HCT116 (cell line): ENCODE results near the gene CACNA2D3. TPM values are rescaled to one million over a fixed set of nuclear protein-coding genes. Genes with fewer than 3 reads are reported as not detected.

Experiments used
- ATAC-seq: fragments of 200-7000 bp; cut with Tn5 transposase; 2 replicates; pipeline ENCODE4 v1.9.1; 2020; ENCODE audit warnings: mild to moderate bottlenecking, moderate library complexity
- BruUV-seq: library from RNA; stranded (reverse); fragments of 400-500 nt; replicated peaks from 2 replicates; lab custom pipeline; 2021; lab: Mats Ljungman, UMichigan
- CTCF ChIA-PET: fragments of 300-600 bp; sonication (Branson Sonifier 250); formaldehyde crosslinking; loops from one replicate; lab custom pipeline; 2021; ENCODE audit warnings: antibody characterized with exemption; lab: Charles Lee
- POLR2A ChIA-PET: fragments of 300-600, 350-600 bp; sonication (Branson Sonifier 250); formaldehyde crosslinking; loops from one replicate; lab custom pipeline; 2021; ENCODE audit warnings: antibody characterized with exemption; lab: Charles Lee
- RAD21 ChIA-PET, 2 experiments: fragments of 300-600 bp; sonication (Branson Sonifier 250); formaldehyde crosslinking; loops; one replicate each; lab custom pipeline; 2023; ENCODE audit warnings: low total read pairs in 2 of 2; ENCODE audit not compliant: uncharacterized antibody in 2 of 2, unreplicated experiment in 2 of 2, low non-redundant PET in 1 of 2; lab: Charles Lee
- DNase-seq: peaks from one replicate; pipeline ENCODE4 v3.0.0-alpha.2; 2010; ENCODE audit warnings: low read depth, low spot score
- H2AFZ ChIP-seq: fragments of 200-600 bp; shearing (Covaris generic), sonication (generic); 2 replicates; pipeline ENCODE4 v1.6.1; 2017; ENCODE audit warnings: low read depth, mixed run types, mixed read lengths, antibody characterized with exemption, low read length; ENCODE audit not compliant: poor library complexity, severe bottlenecking
- H3K27ac ChIP-seq: 2 replicates; pipeline ENCODE4 v1.5.1; 2012; ENCODE audit warnings: low read depth, low read length
- H3K27me3 ChIP-seq: fragments of 200-600 bp; sonication (generic); 2 replicates; pipeline ENCODE4 v1.6.1; 2016; ENCODE audit warnings: mixed run types, low read length, mixed read lengths; ENCODE audit not compliant: insufficient read depth
- H3K36me3 ChIP-seq, 2 experiments: fragments of 200-500 bp in 1 of 2; fragments of 200-600 bp in 1 of 2; sonication (Bioruptor generic) in 1 of 2; sonication (generic) in 1 of 2; 2 replicates each; pipeline versions ENCODE4 v1.5.1 to v1.6.1; 2014 to 2016; ENCODE audit warnings: low read length in 2 of 2, inconsistent platforms in 1 of 2, mixed read lengths in 1 of 2, mixed run types in 1 of 2; ENCODE audit not compliant: insufficient read depth in 2 of 2, control insufficient read depth in 1 of 2
- H3K4me1 ChIP-seq, 2 experiments: fragments of 200-600 bp in 1 of 2; sonication (generic) in 1 of 2; 2 replicates each; pipeline versions ENCODE4 v1.5.1 to v1.6.1; 2012 to 2017; ENCODE audit warnings: low read length in 2 of 2, inconsistent platforms in 1 of 2, mild to moderate bottlenecking in 1 of 2, mixed read lengths in 1 of 2, mixed run types in 1 of 2, moderate library complexity in 1 of 2; ENCODE audit not compliant: insufficient read depth in 2 of 2, control insufficient read depth in 1 of 2
- H3K4me2 ChIP-seq: fragments of 200-600 bp; sonication (generic); 2 replicates; pipeline ENCODE4 v1.6.1; 2017; ENCODE audit warnings: mixed run types, low read length, mixed read lengths
- H3K4me3 ChIP-seq, 2 experiments: fragments of 200-600 bp in 1 of 2; sonication (generic) in 1 of 2; replicated peaks in 1 of 2; 2 replicates each; pipeline ENCODE4 v1.5.1; 2011 to 2016; ENCODE audit warnings: low read length in 2 of 2, control low read depth in 1 of 2, low read depth in 1 of 2, mild to moderate bottlenecking in 1 of 2, mixed read lengths in 1 of 2, mixed run types in 1 of 2
- H3K79me2 ChIP-seq: fragments of 200-600 bp; sonication (generic); 2 replicates; pipeline ENCODE4 v1.6.1; 2017; ENCODE audit warnings: mild to moderate bottlenecking, mixed run types, low read length, moderate library complexity, mixed read lengths; ENCODE audit not compliant: insufficient read depth
- H3K9ac ChIP-seq: fragments of 200-600 bp; sonication (generic); 2 replicates; pipeline ENCODE4 v1.6.1; 2016; ENCODE audit warnings: low read length, mixed read lengths
- H3K9me2 ChIP-seq: fragments of 200-600 bp; sonication (generic), shearing (Covaris generic); 2 replicates; pipeline ENCODE4 v1.6.1; 2017; ENCODE audit warnings: mixed run types, mild to moderate bottlenecking, moderate library complexity; ENCODE audit not compliant: insufficient read depth
- H3K9me3 ChIP-seq, 2 experiments: fragments of 200-500 bp in 1 of 2; fragments of 200-600 bp in 1 of 2; sonication (Bioruptor generic) in 1 of 2; sonication (generic) in 1 of 2; 2 replicates each; pipeline ENCODE4 v1.6.1; 2014 to 2017; ENCODE audit warnings: low read length in 2 of 2, mixed read lengths in 2 of 2, inconsistent platforms in 1 of 2, low read depth in 1 of 2, mild to moderate bottlenecking in 1 of 2, mixed run types in 1 of 2, moderate library complexity in 1 of 2; ENCODE audit not compliant: control insufficient read depth in 1 of 2, insufficient read depth in 1 of 2
- H4K20me1 ChIP-seq: fragments of 200-600 bp; sonication (generic), shearing (Covaris generic); 2 replicates; pipeline ENCODE4 v1.6.1; 2017; ENCODE audit warnings: mixed run types, mild to moderate bottlenecking, moderate library complexity; ENCODE audit not compliant: insufficient read depth
- CBX3 ChIP-seq: IDR thresholded peaks from 2 replicates; pipeline ENCODE4 v1.6.1; 2012; ENCODE audit warnings: low read depth
- EGR1 ChIP-seq: IDR thresholded peaks from 2 replicates; pipeline ENCODE4 v1.6.1; 2012; ENCODE audit warnings: low read depth
- EZH2 ChIP-seq: fragments of 200-600 bp; sonication (generic); IDR thresholded peaks from 2 replicates; pipeline ENCODE4 v1.6.1; 2017; ENCODE audit warnings: antibody characterized with exemption, mixed run types
- EZH2phosphoT487 ChIP-seq: fragments of 200-600 bp; IDR thresholded peaks from 2 replicates; pipeline ENCODE4 v1.6.1; 2018; ENCODE audit warnings: antibody characterized with exemption, borderline replicate concordance
- FOSL1 ChIP-seq: IDR thresholded peaks from 2 replicates; pipeline ENCODE4 v1.6.1; 2012; ENCODE audit warnings: low read depth
- JUND ChIP-seq: IDR thresholded peaks from 2 replicates; pipeline ENCODE4 v1.6.1; 2012
- POLR2AphosphoS5 ChIP-seq: IDR thresholded peaks from 2 replicates; pipeline ENCODE4 v1.6.1; 2011; ENCODE audit warnings: mild to moderate bottlenecking, low read depth, low read length, moderate library complexity
- RAD21 ChIP-seq: IDR thresholded peaks from 2 replicates; pipeline ENCODE4 v1.6.1; 2012; ENCODE audit warnings: low read depth, mild to moderate bottlenecking
- TCF7L2 ChIP-seq: IDR thresholded peaks from 2 replicates; pipeline ENCODE4 v1.7.0; 2011; ENCODE audit warnings: borderline replicate concordance, inconsistent platforms; ENCODE audit not compliant: insufficient read depth, insufficient read length; ENCODE audit errors: extremely low read depth
- ZBTB33 ChIP-seq: IDR thresholded peaks from 2 replicates; pipeline ENCODE4 v1.6.1; 2011; ENCODE audit warnings: mild to moderate bottlenecking, low read length, moderate library complexity; ENCODE audit not compliant: insufficient replicate concordance; ENCODE audit errors: extremely low read depth
- ZFX ChIP-seq: fragments of 450-650 bp; IDR thresholded peaks from 2 replicates; pipeline ENCODE4 v1.6.1; 2017
- intact Hi-C: fragments of 100-400 bp; cut with micrococcal nuclease; formaldehyde crosslinking; loops from 2 replicates; pipeline ENCODE4 v1.10.0; 2022
- total RNA-seq: library from RNA; stranded (reverse); gene quantifications from one replicate; pipeline ENCODE4 v1.2.1, GENCODE V29; 2021; ENCODE audit not compliant: unreplicated experiment
- TF ChIP-seq, protein P1 (sequence below): IDR thresholded peaks from 2 replicates; pipeline ENCODE4 v1.6.1; 2012
- TF ChIP-seq, protein P2 (sequence below): IDR thresholded peaks from 2 replicates; pipeline ENCODE4 v1.6.1; 2012

Gene CACNA2D3
- total RNA-seq, 1 experiment from 2014 or later = 0.20 TPM

- no peaks in the 10 kb centered on the region for H3K9me2 ChIP-seq
- CTCF ChIA-PET = no interaction called here
Measured at GRCh38 chr3:54888162-54888561, 765.8 kb downstream of the CACNA2D3 start.

More at GRCh38 chr3:54888162-54888561, 765.8 kb downstream of the CACNA2D3 start:
- TF ChIP-seq POLR2AphosphoS5 = no peak
- no peak for TF ChIP-seq FOSL1
- TF ChIP-seq RAD21 = no peak
- TF ChIP-seq CBX3 = no peak
- no peak for TF ChIP-seq JUND
- TF ChIP-seq EZH2phosphoT487 = no peak
- no peak for TF ChIP-seq ZFX
- TF ChIP-seq ZBTB33 = no peak
- no peak for TF ChIP-seq EGR1
- TF ChIP-seq, protein P1, sequence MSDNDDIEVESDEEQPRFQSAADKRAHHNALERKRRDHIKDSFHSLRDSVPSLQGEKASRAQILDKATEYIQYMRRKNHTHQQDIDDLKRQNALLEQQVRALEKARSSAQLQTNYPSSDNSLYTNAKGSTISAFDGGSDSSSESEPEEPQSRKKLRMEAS = no peak
- no peak for TF ChIP-seq EZH2
- TF ChIP-seq, protein P2, sequence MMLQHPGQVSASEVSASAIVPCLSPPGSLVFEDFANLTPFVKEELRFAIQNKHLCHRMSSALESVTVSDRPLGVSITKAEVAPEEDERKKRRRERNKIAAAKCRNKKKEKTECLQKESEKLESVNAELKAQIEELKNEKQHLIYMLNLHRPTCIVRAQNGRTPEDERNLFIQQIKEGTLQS = no peak
- TF ChIP-seq TCF7L2 = no peak
- no peak overlapping the region for H3K4me2 ChIP-seq
- no peaks in the 10 kb centered on the region for H3K4me1 ChIP-seq
- no peaks in the 10 kb centered on the region for H3K27me3 ChIP-seq
- BruUV-seq = no TSS peak
- ChIA-PET POLR2A (no interaction called here), RAD21 (no interaction called here)
- H3K4me3 ChIP-seq = no peak overlapping the region
- no peaks in the 10 kb centered on the region for H3K36me3 ChIP-seq
- H3K9me3 ChIP-seq = peaks cover 0 to 11% of the 10 kb centered on the region in 2 experiments; a peak in 1 of 4 replicates
- no peaks in the 10 kb centered on the region for H3K79me2 ChIP-seq
- no peak overlapping the region for H3K27ac ChIP-seq
- intact Hi-C loops = no loop called here
- ATAC-seq (no peak), DNase-seq (no peak)
- H3K9ac ChIP-seq = no peak overlapping the region
- H4K20me1 ChIP-seq = no peaks in the 10 kb centered on the region
- H2AFZ ChIP-seq = no peak overlapping the region
